GM21825 (cell line): Measurements from ENCODE around the gene JOSD2.

Source experiments
- ATAC-seq: cut with Tn5 transposase; IDR thresholded peaks from one replicate; pipeline ENCODE4 v1.9.1; 2021; ENCODE audit warnings: mild to moderate bottlenecking, moderate library complexity; ENCODE audit not compliant: unreplicated experiment

JOSD2 gene, protein sequence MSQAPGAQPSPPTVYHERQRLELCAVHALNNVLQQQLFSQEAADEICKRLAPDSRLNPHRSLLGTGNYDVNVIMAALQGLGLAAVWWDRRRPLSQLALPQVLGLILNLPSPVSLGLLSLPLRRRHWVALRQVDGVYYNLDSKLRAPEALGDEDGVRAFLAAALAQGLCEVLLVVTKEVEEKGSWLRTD

DNA sequence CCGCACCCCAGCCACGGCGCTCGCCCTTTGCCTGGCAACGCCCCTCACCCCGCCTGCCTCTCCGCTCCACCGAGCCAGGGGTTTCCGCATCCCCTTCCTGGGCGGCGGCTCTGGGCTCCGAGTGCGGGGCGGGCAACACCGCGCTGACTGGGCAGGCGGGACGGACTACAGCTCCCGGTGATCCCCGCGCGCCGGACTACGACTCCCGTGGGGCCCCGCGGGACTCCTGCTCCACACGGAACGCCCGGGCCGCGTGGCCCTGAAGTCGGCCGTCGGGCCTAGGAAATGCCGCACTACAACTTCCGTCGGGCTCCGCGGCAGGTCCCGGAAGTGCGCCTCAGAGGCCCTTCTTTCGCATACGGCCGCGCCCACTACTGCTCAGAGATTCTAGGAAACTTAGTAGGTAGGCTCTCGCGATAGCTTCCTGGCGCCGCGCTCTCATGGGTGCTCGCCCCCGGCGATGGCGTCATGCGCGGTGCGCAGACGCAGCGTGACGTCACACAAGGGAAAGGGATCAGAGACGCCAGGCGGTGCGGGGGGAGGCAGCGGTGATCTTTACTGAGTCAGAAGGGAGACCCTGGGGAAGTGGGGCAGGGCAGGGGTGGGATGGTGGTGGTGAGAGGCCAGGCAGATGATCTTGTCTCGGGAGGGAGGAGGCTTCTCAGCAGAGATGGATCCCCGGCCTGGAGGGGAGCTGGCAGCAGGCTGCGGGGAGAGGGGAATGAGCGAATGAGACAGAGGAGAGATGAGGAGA, at the start of gene JOSD2:
JOSD2 (minus strand) TSS at position 123 of the 754 bp plus-strand sequence. CDS start 760 bp downstream, outside the sequence.
- peak; percentile 79 for ATAC-seq

DNA sequence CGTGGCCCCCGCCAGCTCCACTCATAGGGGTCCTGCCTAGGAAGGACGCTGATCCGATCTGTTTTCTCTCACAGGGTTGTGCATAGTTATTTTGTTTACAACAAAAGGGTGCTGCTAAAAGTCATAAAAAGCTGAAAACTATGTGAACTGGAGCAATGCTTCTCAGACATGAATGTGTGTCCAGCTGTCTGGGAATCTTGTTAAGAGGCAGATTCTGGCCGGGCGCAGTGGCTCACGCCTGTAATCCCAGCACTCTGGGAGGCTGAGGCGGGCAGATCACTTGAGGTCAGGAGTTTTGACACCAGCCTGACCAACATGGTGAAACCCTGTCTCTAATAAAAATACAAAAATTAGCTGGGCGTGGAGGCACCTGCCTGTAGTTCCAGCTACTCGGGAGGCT, 48.6 kb upstream of the JOSD2 start:
- ATAC-seq = no peak

DNA sequence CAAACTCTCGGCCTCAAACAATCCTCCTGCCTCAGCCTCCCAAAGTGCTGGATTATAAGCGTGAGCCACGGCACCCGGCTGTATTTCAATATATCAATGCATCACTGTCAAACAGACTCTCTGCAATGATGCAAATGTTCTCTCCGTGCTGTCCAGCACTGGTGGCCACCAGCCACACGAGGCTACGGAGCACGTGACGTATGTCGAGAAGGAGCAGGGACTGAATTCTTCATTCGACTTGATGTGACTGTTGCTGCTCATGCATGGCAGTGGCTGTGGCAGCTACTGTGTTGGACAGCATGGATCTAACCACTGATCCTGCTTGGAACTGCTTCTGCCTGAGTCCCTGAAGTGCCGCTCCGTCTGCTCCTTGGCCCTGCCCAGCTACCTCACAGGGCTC, 47.5 kb upstream of the JOSD2 start:
- ATAC-seq = no peak

DNA sequence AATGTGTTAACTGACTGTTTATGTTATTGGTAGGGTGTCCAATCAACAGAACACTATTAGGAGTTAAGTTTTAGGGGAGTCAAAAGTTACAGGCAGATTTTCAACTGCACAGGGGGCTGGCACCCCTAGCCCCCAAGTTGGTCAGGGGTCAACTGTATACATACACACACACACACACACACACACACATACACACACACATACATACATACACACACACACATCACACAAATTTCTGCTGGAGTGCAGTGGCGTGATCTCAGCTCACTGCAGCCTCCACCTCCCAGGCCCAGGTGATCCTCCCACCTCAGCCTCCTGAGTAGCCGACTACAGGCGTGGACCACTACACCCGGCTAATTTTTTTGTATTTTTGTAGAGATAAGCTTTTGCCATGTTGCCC, 47.0 kb upstream of the JOSD2 start:
- ATAC-seq = no peak

DNA sequence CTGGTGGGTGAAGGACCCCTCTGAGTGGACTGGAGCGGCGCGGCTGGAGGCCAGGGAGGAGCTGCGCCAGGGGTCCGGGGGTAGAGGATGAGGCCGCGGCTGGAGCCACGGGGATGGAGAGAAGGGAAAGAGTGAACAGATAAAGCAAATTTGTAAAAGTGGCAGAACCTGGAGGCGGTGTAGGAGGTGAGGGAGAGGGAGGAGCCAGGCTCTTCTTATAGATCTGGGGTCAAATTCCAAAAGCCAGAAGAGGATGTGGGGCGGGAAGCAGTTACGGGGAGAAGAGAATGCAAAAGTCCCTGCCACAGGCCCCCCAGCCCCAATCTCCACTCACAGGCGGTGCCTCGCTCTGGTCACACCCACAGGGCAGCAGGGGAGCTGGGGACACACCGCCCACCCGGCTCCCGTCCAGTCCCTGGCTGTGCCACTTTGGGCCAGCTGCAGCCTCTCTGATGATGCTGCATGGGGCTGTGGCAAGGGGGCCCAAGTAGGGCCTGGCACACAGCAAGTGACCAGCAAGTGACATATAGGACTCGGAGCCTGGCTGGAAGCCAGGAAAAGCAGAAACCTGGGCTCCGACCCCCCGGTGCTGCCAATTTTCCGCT, 46.1 kb upstream of the JOSD2 start:
- no peak for ATAC-seq

DNA sequence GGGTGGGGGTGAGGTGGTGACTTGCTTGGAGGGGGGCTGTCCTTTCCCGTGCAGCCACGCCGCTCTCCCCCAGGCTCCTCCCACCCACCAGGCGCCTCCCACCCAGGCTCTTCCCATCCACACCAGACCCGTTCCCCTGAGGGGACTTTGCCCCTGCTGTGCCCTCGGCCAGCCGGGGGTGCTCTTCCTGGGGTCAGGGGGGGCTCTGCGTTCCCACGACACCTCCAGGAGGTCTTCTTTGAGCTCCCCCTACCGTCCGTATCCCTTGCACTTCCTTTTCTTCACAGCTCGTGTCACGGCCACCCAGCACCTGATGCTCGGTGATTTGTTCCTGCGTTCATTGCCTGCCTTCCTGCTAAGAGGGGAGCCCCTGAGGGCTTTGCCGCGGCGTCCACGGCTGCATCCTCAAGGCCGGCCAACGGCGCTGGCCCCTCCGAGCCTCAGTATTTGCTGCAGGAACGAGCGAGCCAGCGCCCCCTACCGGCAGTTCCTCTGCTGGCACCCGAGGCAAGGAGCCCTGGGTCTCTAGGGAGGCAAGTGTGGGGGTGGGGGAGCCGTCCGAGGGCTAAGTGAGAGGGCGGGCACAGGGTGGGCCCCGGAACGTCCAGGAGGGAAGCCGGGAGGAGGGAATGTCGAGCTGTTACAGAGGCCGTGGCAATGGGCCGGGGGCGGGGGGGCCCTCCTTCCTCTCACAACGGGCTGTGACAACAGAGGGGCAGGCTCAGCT, 45.5 kb upstream of the JOSD2 start:
- ATAC-seq = no peak

DNA sequence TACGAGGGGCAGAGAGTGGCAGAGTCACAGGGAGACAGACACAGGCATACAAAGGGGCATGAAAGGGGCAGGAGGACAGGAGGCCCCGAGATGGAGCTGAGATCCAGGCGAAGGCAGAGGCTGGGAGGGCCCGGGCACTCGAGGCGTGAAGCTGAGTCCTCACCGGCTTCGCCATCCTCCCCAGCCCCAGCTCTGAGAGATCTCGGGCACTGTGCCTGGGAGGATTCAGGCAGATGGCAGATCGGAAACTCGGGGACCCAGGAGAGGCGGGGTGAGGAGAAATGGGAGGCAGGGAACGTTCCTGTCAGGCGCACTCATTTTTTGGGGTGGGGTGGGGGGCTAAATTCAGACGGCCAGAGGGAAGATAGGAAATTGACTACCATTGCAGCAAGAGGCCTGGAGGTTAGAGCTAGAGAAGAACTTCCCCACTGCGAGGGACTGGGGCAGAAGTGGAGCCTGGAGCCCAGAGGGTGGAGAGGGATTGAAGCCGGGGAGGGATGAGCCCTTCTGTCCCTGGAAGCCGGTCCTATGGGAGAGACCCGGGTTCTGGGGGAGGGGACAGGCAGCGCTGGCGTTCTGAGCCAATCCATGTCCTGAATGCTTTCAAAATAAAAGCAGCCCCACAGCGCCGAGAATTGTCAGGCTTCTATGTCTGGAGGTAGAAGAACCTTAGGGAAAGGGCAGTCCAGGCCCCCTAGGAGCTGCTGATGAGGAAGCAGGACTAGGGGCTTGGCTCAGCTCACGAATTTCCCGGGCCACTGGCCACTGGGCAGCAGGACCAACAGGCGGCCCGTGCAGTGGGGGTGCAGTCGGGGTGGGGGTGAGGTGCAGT, 44.7 kb upstream of the JOSD2 start:
- no peak for ATAC-seq

DNA sequence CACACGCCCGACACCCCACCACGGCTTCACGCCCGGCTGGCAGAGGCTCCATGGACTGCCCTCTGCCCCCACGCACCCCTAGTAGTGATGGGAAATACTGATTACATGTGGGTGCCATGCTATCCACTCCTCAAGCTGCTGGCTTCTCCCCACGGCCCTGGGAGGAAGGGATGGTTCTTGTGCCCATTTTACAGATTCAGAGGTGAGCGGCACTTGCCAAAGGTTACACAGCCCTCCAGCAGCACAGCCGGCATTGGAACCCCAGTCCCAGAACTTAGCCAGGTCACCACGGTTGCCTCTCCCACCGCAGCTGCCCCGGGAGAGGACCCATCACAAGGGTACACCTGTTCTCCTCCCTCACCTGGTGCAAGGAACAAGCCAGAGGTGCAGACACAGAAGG, 44.0 kb upstream of the JOSD2 start:
- ATAC-seq = no peak

DNA sequence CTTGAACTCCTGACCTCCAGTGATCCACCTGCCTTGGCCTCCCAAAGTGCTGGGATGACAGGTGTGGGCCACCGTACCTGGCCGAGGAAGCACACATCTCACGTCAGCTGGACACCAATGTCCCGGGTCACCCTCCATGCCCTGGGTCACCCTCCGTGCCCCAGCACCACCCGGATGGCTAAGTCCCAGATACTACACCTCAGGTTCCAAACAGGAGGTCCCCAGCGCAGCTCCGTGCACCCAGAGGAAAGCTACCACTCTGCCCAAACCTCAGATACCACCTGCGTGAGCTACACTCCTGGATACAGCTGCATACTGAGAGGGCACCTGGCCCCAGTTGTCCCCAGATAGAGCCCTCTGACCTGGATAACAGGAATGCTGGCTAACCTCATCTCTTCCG, 43.2 kb upstream of the JOSD2 start:
- no peak for ATAC-seq

DNA sequence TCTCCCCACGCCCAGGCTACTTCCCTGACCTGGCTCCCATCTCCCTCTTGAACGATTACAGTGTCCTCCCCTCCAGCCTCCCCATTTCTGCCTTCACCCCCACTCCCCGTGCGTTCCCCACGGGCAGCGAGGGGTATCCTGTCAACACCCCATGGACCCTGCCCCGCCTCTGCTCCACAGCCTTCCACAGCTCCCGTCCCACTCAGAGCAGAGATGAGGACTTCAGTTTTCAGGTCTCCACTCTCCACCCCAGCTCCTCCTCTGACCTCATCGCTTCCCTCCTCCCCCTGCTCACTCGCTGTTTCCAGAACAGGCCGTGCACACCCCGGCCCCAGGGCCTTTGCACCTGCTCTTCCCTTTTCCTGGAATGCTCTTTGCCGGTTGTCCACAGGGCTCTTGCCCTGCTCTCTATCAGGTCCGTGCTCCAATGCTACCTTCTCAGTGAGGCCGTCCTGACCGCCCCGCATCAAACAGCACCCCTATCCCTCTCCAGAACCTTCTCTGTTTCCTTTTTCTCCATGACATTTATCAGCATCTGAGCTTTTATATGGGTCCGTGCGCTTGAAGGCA, 42.2 kb upstream of the JOSD2 start:
- no peak for ATAC-seq

DNA sequence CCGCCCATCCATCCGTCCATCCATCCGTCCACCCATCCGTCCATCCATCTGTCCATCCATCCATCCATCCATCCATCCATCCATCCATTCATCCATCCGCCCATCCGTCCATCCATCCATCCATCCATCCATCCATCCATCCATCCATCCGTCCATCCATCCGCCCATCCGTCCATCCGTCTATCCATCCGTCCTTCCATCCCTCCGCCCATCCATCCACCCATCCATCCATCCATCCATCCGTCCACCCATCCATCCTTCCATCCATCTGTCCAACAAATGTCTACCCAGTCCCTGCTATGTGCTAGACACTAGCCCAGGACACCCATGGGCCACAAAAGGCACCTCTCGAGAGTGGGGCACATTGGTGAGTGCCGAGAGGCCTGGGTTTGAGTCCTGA, 41.5 kb upstream of the JOSD2 start:
- ATAC-seq = no peak

DNA sequence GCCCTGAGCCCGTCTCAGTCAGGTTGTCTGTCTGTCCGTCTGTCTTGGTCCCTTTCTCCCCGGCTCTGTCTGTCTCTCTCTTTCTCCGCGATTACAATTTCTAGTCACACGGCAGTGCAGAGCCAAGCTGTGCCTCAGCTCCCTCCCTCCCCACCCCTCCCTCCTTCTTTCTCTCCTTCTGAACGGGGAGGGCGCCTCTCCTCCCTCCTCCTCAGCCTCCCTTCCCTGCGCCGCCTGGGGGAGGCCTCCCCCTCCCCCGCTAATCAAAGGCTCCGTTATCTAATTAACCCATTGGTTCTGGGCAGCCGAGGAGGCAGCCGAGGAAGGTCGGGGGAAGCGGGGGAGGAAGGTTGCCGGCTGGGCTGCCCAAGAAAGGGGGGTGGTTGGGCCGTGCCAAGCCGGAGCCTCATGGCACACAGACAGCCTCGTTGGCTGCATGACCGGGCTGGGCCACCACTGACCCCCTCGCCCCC, 40.8 kb upstream of the JOSD2 start:
- no peak for ATAC-seq

DNA sequence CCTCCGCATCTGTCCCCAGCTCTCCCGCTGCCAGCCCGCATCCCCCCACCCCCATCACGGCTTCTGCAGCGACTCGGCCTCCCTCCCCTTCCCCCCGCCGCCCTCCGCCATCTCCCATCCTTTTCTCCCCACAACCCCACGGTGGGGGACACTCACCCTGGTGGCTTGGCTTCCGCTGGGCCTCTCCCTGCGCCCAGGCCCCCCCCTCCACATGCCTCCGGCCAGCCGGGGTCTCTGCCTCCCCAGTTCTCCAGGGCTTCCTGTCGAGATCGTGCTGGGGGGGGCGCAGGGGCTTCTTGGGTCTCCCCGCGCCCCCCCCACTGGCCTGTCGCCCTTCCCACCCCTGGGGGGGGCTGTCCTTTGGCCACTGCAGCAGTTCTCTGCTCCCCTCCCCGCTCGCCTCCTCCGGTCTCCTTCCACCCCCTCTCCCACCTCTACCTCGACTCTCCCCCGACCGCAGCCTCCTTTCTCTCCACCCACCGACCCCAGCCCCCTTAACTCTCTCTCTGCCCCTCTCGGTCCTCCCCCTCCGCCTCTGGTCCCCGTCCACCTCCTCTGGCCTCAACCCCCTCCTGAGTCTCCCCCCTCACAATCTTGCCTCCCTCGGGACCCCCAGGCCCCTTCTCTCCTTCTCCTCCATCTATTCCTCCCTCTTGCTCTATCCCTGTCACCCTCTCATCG, 40.2 kb upstream of the JOSD2 start:
- ATAC-seq = no peak

DNA sequence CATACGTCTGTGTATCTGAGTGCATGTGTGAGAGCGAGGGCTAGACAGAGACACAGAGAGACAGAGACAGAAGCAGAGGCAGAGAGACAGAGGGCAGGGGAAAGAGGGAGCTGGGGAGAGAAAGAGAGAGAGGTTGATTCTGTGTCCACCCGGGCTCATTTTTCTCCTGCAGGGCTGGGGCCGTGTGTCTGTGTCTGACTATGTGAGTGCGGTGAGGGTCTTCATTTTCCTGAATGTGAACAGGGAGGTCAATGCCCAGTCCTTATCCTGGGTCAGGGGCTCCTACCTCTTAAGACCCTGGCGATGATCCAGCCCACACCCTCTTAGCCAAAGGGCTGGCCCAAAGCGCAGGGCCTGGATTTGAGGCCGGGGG, 39.6 kb upstream of the JOSD2 start:
- no peak for ATAC-seq

DNA sequence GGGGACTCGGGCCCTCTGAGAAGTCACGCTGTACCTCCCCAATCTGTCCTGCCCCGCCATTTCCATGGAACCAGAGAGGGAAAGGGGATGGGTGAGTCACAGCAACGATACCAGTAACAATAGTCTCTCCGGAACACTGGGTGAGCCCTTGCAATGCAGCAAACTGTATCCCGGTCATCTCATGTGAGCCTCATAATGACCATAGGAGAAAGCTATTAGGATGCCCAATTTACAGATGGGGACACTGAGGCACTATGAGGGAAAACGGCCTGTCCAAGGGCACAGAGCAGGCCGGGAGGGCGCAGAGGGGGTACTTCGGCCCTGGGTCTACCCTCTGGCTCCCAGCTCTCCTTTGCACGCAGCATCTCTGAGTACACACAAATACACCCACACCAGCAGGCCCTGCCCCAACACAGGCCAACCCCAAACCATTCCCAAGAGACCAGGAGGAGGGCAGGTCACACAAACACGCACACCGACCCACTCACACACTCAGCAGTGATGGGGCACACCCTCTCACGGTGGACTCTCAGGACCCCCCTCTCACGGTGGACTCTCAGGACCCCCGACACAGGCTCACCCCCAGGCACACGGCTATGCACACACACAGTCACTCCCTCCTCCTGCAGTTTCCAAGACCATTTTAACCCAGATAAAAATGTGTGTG, 39.1 kb upstream of the JOSD2 start:
- ATAC-seq = no peak

DNA sequence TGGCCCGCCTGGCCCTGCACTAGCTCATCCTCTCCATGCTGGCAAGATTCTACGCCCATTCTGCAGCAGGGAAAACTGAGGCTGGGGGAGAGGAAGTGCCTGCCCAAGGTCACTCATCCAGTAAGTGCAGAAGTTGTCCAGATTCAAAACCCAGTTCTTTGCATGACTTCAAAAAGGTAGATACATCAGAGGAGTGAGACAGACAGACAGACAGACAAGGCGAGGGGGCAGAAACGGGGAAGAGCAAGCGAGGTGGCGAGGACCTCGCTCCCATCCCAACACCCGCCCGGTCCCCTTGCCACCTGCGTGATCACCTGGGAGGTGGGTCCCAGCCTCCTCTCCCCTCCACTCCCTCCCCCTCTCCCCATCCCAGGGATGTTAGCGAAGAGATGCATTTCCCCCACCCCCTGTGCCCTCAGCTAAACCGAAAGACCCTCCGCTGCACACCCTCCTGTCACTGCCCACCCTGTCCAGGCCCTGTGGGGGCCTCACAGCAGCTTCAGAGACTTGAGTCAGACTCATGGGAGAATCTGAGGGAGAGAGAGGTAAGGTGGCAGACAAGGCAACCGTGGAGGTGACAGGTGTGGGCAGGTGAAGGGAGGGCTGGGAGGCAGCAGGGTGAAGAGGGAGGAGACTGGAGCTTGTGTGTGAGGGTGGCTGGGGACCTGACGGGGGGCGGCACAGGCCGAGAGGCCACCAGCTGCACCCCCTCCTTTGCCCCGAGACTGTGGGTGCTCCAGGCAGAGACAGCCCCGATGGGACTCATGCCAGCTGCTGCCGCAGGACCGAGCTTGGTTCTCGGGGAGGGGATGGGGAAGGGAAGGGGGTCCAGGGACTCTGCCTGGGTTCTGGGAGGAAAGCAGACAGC, 38.3 kb upstream of the JOSD2 start:
- no peak for ATAC-seq

DNA sequence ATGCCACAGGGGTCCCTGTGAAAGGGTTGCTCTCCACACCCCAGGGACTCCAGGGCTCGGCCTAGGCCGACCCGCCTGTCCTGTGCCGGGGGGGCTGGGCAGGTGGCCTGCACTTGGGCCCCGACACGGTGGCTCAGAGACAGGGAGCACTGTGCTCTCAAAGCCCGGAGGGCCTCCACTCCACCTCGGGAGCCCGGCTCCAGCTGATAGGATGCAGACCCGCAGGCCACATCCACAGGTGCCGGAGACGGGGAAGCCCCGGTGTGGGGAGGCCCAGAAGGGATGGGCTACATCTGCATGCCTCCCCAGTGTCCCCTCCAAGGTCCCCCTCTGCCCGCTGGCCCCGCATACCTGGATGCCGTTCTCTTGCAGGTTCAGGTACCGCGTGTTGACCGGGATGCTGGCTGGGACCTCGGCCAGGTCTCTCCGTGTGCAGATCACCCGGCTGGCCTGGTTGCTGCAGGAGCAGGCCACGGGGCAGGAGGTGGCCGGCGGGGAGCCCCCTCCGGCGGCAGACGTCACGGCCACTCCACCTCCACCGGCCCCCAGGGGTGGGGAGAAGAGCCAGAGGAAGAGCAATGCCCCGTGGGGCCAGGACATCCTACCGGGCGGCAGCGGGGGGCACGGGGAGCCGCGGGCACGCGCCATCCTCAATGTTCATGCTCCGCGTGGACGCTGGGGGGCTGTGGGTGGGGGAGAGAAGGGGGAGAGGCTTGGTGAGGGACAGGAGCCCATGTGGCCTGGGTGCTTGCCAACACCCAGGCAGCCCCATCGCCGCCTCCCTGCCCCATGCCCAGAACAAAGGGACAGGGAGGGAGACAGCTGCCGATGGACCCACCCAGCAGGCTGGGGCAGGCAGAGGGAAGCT, 37.4 kb upstream of the JOSD2 start:
- no peak for ATAC-seq
